ENCODE results near the gene PIK3R3. TPM values are rescaled to one million over a fixed set of nuclear protein-coding genes. Genes with fewer than 3 reads are reported as not detected.

PIK3R3 gene
- polyA plus RNA-seq, 1 donor (not counting 4 experiments of a cell fraction or from before 2014, with no cell fraction given) = 11.9 TPM

DNA sequence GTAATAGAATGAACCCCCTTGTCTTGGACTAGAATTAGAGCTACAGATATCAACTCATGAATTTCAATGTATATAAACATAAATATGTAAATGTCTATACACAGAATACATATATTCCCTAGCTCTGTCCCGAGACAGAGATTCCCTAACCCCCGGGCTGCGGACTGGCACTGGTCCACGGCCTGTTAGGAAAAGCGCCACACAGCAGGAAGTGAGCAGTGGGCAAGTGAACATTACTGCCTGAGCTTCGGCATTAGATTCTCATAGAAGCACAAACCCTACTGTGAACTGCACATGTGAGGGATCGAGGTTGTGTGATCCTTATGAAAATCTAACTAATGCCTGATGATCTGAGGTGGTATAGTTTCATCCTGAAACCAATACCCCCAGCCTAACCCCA lies 51.2 kb downstream of the PIK3R3 start:
- H4K20me1 ChIP-seq (ENCODE audit: control insufficient read depth, extremely low read depth, insufficient read depth, low read length) = no peaks in the 10 kb centered on the region
- DNase-seq (ENCODE audit: low read depth, low spot score) (no peak), FAIRE-seq (no peak)
- no peaks in the 10 kb centered on the region for H3K9me3 ChIP-seq (ENCODE audit: control insufficient read depth, low read depth, low read length)
- H3K4me3 ChIP-seq (ENCODE audit: control insufficient read depth in 2 of 3, extremely low read depth in 1 of 3, insufficient read depth in 2 of 3, low read depth in 1 of 3, low read length in 3 of 3) = no peak overlapping the region
- dilution Hi-C loops (cut with MboI; ENCODE audit: extremely low pct_ligation_motif_present, low sequenced_read_pairs) = no loop called here
- TF ChIP-seq, protein P1, sequence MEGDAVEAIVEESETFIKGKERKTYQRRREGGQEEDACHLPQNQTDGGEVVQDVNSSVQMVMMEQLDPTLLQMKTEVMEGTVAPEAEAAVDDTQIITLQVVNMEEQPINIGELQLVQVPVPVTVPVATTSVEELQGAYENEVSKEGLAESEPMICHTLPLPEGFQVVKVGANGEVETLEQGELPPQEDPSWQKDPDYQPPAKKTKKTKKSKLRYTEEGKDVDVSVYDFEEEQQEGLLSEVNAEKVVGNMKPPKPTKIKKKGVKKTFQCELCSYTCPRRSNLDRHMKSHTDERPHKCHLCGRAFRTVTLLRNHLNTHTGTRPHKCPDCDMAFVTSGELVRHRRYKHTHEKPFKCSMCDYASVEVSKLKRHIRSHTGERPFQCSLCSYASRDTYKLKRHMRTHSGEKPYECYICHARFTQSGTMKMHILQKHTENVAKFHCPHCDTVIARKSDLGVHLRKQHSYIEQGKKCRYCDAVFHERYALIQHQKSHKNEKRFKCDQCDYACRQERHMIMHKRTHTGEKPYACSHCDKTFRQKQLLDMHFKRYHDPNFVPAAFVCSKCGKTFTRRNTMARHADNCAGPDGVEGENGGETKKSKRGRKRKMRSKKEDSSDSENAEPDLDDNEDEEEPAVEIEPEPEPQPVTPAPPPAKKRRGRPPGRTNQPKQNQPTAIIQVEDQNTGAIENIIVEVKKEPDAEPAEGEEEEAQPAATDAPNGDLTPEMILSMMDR (optimal IDR thresholded peaks at IDR 0.05 in 1 of 3, IDR thresholded peaks at IDR 0.05 in 1 of 3, conservative IDR thresholded peaks at IDR 0.05 in 1 of 3; ENCODE audit: extremely low read depth in 1 of 3, insufficient read depth in 2 of 3, low read length in 3 of 3) = no peak
- TF ChIP-seq EZH2 (IDR thresholded peaks at IDR 0.05; ENCODE audit: low read length) = no peak
- no peaks in the 10 kb centered on the region for H3K36me3 ChIP-seq (ENCODE audit: control insufficient read depth in 2 of 2, extremely low read depth in 1 of 2, insufficient read depth in 2 of 2, low read length in 2 of 2)
- H3K9me1 ChIP-seq (ENCODE audit: control insufficient read depth, extremely low read depth, insufficient read depth, low read length) = no peaks in the 10 kb centered on the region
- peaks cover 26% of the 10 kb centered on the region for H3K4me1 ChIP-seq (ENCODE audit: control insufficient read depth, extremely low read depth, insufficient read depth, low read length)
- H3K79me2 ChIP-seq (ENCODE audit: control insufficient read depth, insufficient read depth, low read length) = no peaks in the 10 kb centered on the region
- no peak overlapping the region for H3K9ac ChIP-seq (ENCODE audit: control insufficient read depth, extremely low read depth, insufficient read depth, low read length)
- no peak overlapping the region for H3K27ac ChIP-seq (ENCODE audit: control insufficient read depth, insufficient read depth, low read length)
- no peak overlapping the region for H3K4me2 ChIP-seq (ENCODE audit: control insufficient read depth, extremely low read depth, insufficient read depth, low read depth, low read length)
- no peaks in the 10 kb centered on the region for H3K27me3 ChIP-seq (ENCODE audit: control insufficient read depth, extremely low read depth, insufficient read depth, low read length)
- no peak overlapping the region for H2AFZ ChIP-seq (ENCODE audit: control insufficient read depth, low read length)

DNA sequence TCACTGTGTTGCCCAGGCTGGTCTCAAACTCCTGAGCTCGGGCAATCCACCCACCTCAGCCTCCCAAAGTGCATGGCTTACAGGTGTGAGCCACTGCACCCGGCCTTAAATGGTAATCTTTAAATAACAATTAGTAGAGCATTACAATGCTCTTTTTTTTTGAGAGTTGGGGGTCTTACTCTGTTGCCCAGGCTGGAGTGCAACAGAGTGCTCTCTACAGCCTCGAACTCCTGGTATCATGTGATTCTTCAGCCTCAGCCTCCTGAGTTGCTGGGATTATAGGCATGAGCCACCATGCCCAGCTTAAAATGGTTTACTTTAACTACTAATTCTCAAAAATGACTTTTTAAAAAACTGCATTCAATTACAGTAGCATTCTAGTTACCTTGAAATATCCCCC lies 52.2 kb downstream of the PIK3R3 start:
- dilution Hi-C loops (cut with MboI; ENCODE audit: extremely low pct_ligation_motif_present, low sequenced_read_pairs) = no loop called here

More for the DNA sequence above, 52.2 kb downstream of the PIK3R3 start:
- no peaks in the 10 kb centered on the region for H3K36me3 ChIP-seq (ENCODE audit: control insufficient read depth in 2 of 2, extremely low read depth in 1 of 2, insufficient read depth in 2 of 2, low read length in 2 of 2)
- peaks cover 22% of the 10 kb centered on the region for H3K4me1 ChIP-seq (ENCODE audit: control insufficient read depth, extremely low read depth, insufficient read depth, low read length)
- H3K79me2 ChIP-seq (ENCODE audit: control insufficient read depth, insufficient read depth, low read length) = no peaks in the 10 kb centered on the region
- no peaks in the 10 kb centered on the region for H3K27me3 ChIP-seq (ENCODE audit: control insufficient read depth, extremely low read depth, insufficient read depth, low read length)
- H3K4me2 ChIP-seq (ENCODE audit: control insufficient read depth, extremely low read depth, insufficient read depth, low read depth, low read length) = no peak overlapping the region
- H3K27ac ChIP-seq (ENCODE audit: control insufficient read depth, insufficient read depth, low read length) = no peak overlapping the region
- H3K4me3 ChIP-seq (ENCODE audit: control insufficient read depth in 2 of 3, extremely low read depth in 1 of 3, insufficient read depth in 2 of 3, low read depth in 1 of 3, low read length in 3 of 3) = no peak overlapping the region
- no peak for TF ChIP-seq EZH2 (IDR thresholded peaks at IDR 0.05; ENCODE audit: low read length)
- TF ChIP-seq, protein P1 (optimal IDR thresholded peaks at IDR 0.05 in 1 of 3, IDR thresholded peaks at IDR 0.05 in 1 of 3, conservative IDR thresholded peaks at IDR 0.05 in 1 of 3; ENCODE audit: extremely low read depth in 1 of 3, insufficient read depth in 2 of 3, low read length in 3 of 3) = no peak
- FAIRE-seq (no peak), DNase-seq (ENCODE audit: low read depth, low spot score) (no peak)
- no peak overlapping the region for H2AFZ ChIP-seq (ENCODE audit: control insufficient read depth, low read length)
- H3K9ac ChIP-seq (ENCODE audit: control insufficient read depth, extremely low read depth, insufficient read depth, low read length) = no peak overlapping the region
- no peaks in the 10 kb centered on the region for H3K9me3 ChIP-seq (ENCODE audit: control insufficient read depth, low read depth, low read length)
- no peaks in the 10 kb centered on the region for H3K9me1 ChIP-seq (ENCODE audit: control insufficient read depth, extremely low read depth, insufficient read depth, low read length)
- H4K20me1 ChIP-seq (ENCODE audit: control insufficient read depth, extremely low read depth, insufficient read depth, low read length) = no peaks in the 10 kb centered on the region

Measured in keratinocyte (primary cell).